Suppressor macrophage treated with lipopolysaccharide for 1 hour (primary cell): ENCODE results near the gene TIAM1.

Experiments
- DNase-seq, 3 donors: peaks; one replicate each; pipeline ENCODE4 v3.0.0-alpha.2; 2020 to 2022

Gene TIAM1

GRCh38 chr21:31075848-31076247, 268.2 kb downstream of the TIAM1 start:
- DNase-seq, result no peak

- no peak for DNase-seq
Observed at GRCh38 chr21:31072533-31072932, 271.5 kb downstream of the TIAM1 start.
